GM12878 (cell line): ENCODE results near the gene STX19. TPM values are rescaled to one million over a fixed set of nuclear protein-coding genes. Genes with fewer than 3 reads are reported as not detected.

Experiments used
- ATAC-seq: fragments of 200-7000 bp; cut with Tn5 transposase; 3 replicates; pipeline ENCODE4 v1.9.1; 2020; ENCODE audit warnings: mild to moderate bottlenecking, moderate library complexity
- BruUV-seq: library from RNA; stranded (reverse); fragments of 400-500 nt; replicated peaks from 2 replicates; lab custom pipeline; 2021; lab: Mats Ljungman, UMichigan
- CTCF ChIA-PET: fragments of 300-600 bp; sonication (Branson Sonifier 250); formaldehyde crosslinking; extraction: SDS; loops from one replicate; lab custom pipeline; 2021; ENCODE audit warnings: inconsistent platforms; lab: Yijun Ruan, JAX
- POLR2A ChIA-PET: fragments of 350-600 bp; formaldehyde crosslinking; extraction: SDS; loops from one replicate; lab custom pipeline; 2021; ENCODE audit warnings: inconsistent platforms; lab: Charles Lee
- RAD21 ChIA-PET: fragments of 300-600 bp; sonication (Branson Sonifier 250); formaldehyde crosslinking; loops from one replicate; lab custom pipeline; 2023; ENCODE audit warnings: antibody characterized with exemption; ENCODE audit not compliant: unreplicated experiment; lab: Charles Lee
- SMC1A ChIA-PET: fragments of 300-600 bp; sonication (Branson Sonifier 250); formaldehyde crosslinking; loops from one replicate; lab custom pipeline; 2023; ENCODE audit not compliant: unreplicated experiment, uncharacterized antibody; lab: Charles Lee
- DNase-seq: peaks from one replicate; pipeline ENCODE4 v3.0.0-alpha.2; 2011; ENCODE audit warnings: low read depth, low spot score
- FAIRE-seq: peaks from 3 replicates; lab custom pipeline; 2011; peaks lifted over from hg19 to GRCh38; lab: Jason Lieb, UNC
- H2AFZ ChIP-seq: 2 replicates; pipeline ENCODE4 v1.6.0; 2011; ENCODE audit warnings: low read depth, low read length, control low read depth; ENCODE audit not compliant: control insufficient read depth
- H3K27ac ChIP-seq: 2 replicates; pipeline ENCODE4 v1.5.1; 2011; ENCODE audit warnings: control low read depth; ENCODE audit not compliant: control insufficient read depth, insufficient read depth
- H3K27me3 ChIP-seq, 2 experiments: replicated peaks in 1 of 2; 2 replicates each; pipeline versions ENCODE4 v1.6.0 to v1.6.1; 2011; ENCODE audit warnings: low read length in 1 of 2; ENCODE audit not compliant: control insufficient read depth in 2 of 2, insufficient read depth in 2 of 2
- H3K36me3 ChIP-seq, 2 experiments: 2 replicates each; pipeline ENCODE4 v1.5.1; 2011; ENCODE audit warnings: low read length in 1 of 2; ENCODE audit not compliant: control insufficient read depth in 2 of 2, insufficient read depth in 2 of 2
- H3K4me1 ChIP-seq: 2 replicates; pipeline ENCODE4 v1.6.1; 2011; ENCODE audit warnings: mild to moderate bottlenecking, low read length, moderate library complexity, mixed read lengths; ENCODE audit not compliant: control insufficient read depth, insufficient read depth
- H3K4me2 ChIP-seq: 2 replicates; pipeline ENCODE4 v1.6.0; 2011; ENCODE audit warnings: control low read depth; ENCODE audit not compliant: control insufficient read depth, insufficient read depth
- H3K4me3 ChIP-seq: fragments of 200-600 bp; sonication (generic); 2 replicates; pipeline ENCODE4 v1.5.1; 2016
- H3K79me2 ChIP-seq: 2 replicates; pipeline ENCODE4 v1.6.0; 2011; ENCODE audit warnings: low read length; ENCODE audit not compliant: control insufficient read depth, insufficient read depth
- H3K9ac ChIP-seq: 2 replicates; pipeline ENCODE4 v1.8.0; 2011; ENCODE audit warnings: low read length, control low read depth, mixed read lengths; ENCODE audit not compliant: control insufficient read depth, insufficient read depth
- H3K9me3 ChIP-seq: replicated peaks from 3 replicates; pipeline ENCODE4 v1.5.1; 2011; ENCODE audit warnings: mild to moderate bottlenecking, low read length; ENCODE audit not compliant: control insufficient read depth, insufficient read depth
- H4K20me1 ChIP-seq: 2 replicates; pipeline ENCODE4 v1.6.0; 2011; ENCODE audit not compliant: control insufficient read depth, insufficient read depth
- ATF7 ChIP-seq: fragments of 450-650 bp; IDR thresholded peaks from 2 replicates; pipeline ENCODE4 v1.6.1; 2016; ENCODE audit warnings: low read depth, mild to moderate bottlenecking
- GABPA ChIP-seq: IDR thresholded peaks from 2 replicates; pipeline ENCODE4 v1.6.1; 2014; ENCODE audit warnings: antibody characterized with exemption, low read depth, mild to moderate bottlenecking, inconsistent platforms
- HSF1 ChIP-seq: fragments of 150-350 bp; IDR thresholded peaks from 2 replicates; pipeline ENCODE4 v1.6.1; 2014; ENCODE audit warnings: mild to moderate bottlenecking, low read depth, low read length
- NFYA ChIP-seq: IDR thresholded peaks from 2 replicates; pipeline ENCODE4 v1.6.1; 2011; ENCODE audit warnings: low read depth, mild to moderate bottlenecking, low read length, improper control_type of control experiment, borderline replicate concordance
- PBX3 ChIP-seq: IDR thresholded peaks from 2 replicates; pipeline ENCODE4 v1.6.1; 2011; ENCODE audit warnings: mild to moderate bottlenecking, low read depth, low read length, moderate library complexity; ENCODE audit not compliant: insufficient replicate concordance
- RAD21 ChIP-seq: IDR thresholded peaks from 2 replicates; pipeline ENCODE4 v1.6.1; 2011; ENCODE audit warnings: mild to moderate bottlenecking, low read depth, low read length, moderate library complexity; ENCODE audit not compliant: insufficient read depth
- RB1 ChIP-seq: fragments of 450-650 bp; formaldehyde crosslinking; IDR thresholded peaks from 2 replicates; pipeline ENCODE4 v1.6.1; 2017; ENCODE audit warnings: mild to moderate bottlenecking, borderline replicate concordance
- SUPT20H ChIP-seq: IDR thresholded peaks from 2 replicates; pipeline ENCODE4 v1.6.1; 2011; ENCODE audit warnings: low read depth, mild to moderate bottlenecking, low read length, moderate library complexity, borderline replicate concordance; ENCODE audit not compliant: control insufficient read depth
- TCF3 ChIP-seq: IDR thresholded peaks from 2 replicates; pipeline ENCODE4 v1.6.1; 2012; ENCODE audit warnings: low read depth, mild to moderate bottlenecking, low read length, borderline replicate concordance; ENCODE audit not compliant: insufficient read depth
- WGBS: methylation state at CpG from one replicate; pipeline ENCODE4 v1.1.6; 2016; ENCODE audit warnings: low lambda C conversion rate; ENCODE audit not compliant: insufficient replicate concordance, insufficient coverage; ENCODE audit errors: missing lambda C conversion rate; 5-methylcytosine and 5-hydroxymethylcytosine counted together
- in situ Hi-C: fragments of 300-500 bp; cut with MboI; formaldehyde crosslinking; loops from 9 replicates; pipeline ENCODE4 v1.14.3; 2018; ENCODE audit warnings: mixed read lengths
- intact Hi-C: fragments of 100-400 bp; cut with micrococcal nuclease; formaldehyde crosslinking; loops from one replicate; pipeline ENCODE4 v1.14.2; 2022; ENCODE audit not compliant: unreplicated experiment
- polyA plus RNA-seq, 11 experiments: library from polyadenylated mRNA; depleted of rRNA in 4 of 11; unstranded in 6 of 11; stranded (reverse) in 5 of 11; fragments of >200 nt; fragmentation: Nextera tagmentation in 4 of 11; fragmentation: Illumina TruSeq in 1 of 11; extraction: Ambion mirVana in 4 of 11; extraction: Trizol in 1 of 11; gene quantifications; 1 replicate in 1 of 11; 2 replicates in 10 of 11; pipeline versions ENCODE4 v1.2.1 to v1.2.3, GENCODE V29; 2011 to 2016; ENCODE audit warnings: inconsistent platforms in 2 of 11, missing spikeins in 2 of 11, low read depth in 1 of 11
- total RNA-seq, 4 experiments: library from RNA; depleted of rRNA in 3 of 4; stranded (reverse); fragments of >200 nt in 3 of 4; fragmentation: Illumina TruSeq in 1 of 4; extraction: Trizol in 1 of 4; gene quantifications; 2 replicates each; pipeline versions ENCODE4 v1.2.1 to v1.2.3, GENCODE V29; 2013 to 2021

Gene STX19
- total and polyA plus RNA-seq, 10 of the 15 experiments (the other 5 are each of a cell fraction or from before 2014, with no cell fraction given), result 0.10 to 0.14 (median 0.11) TPM; not detected in 7

GRCh38 chr3:94012185-94012584 is 16.2 kb downstream of the STX19 start:
- no peak for FAIRE-seq
- ChIA-PET CTCF (no interaction called here), SMC1A (interaction anchor here (1.0 to 1.2 kb wide), 2 partner anchors 9 to 57 kb away, joined by 3 to 4 read pairs; no protein-coding TSS in a partner anchor), RAD21 (interaction anchor here (1.2 kb wide), 1 partner anchor 90 kb away, joined by 6 read pairs; no protein-coding TSS in a partner anchor), POLR2A (no interaction called here)
- intact Hi-C loops, result no loop called here
- TF ChIP-seq TCF3 (no peak), ATF7 (no peak), PBX3 (no peak), HSF1 (no peak), RAD21 (no peak), GABPA (no peak), RB1 (no peak), SUPT20H (no peak), NFYA (no peak)
- Histone ChIP-seq H3K4me2 (no peak overlapping the region), H3K4me3 (no peak overlapping the region), H3K27me3 (no peaks in the 10 kb centered on the region), H3K79me2 (no peaks in the 10 kb centered on the region), H2AFZ (no peak overlapping the region), H3K9ac (no peak overlapping the region), H3K4me1 (no peaks in the 10 kb centered on the region), H4K20me1 (no peaks in the 10 kb centered on the region), H3K36me3 (no peaks in the 10 kb centered on the region), H3K9me3 (no peaks in the 10 kb centered on the region), H3K27ac (no peak overlapping the region)
- no TSS peak for BruUV-seq
- DNase-seq, result no peak
- in situ Hi-C loops, result no loop called here
- WGBS, result 100% methylated on average over 1 of the region's 1 CpG
- ATAC-seq, result no peak
